ENCODE results near the gene PLPP7. TPM values are rescaled to one million over a fixed set of nuclear protein-coding genes. Genes with fewer than 3 reads are reported as not detected.

PLPP7 gene
- total and polyA plus RNA-seq, 4 donors, result 0.18 to 0.59 (median 0.51) TPM; not detected in 1

- H3K9ac ChIP-seq (ENCODE audit: low read depth in 1 of 2, low read length in 2 of 2), result no peak overlapping the region
- no peak overlapping the region for H3K4me3 ChIP-seq (ENCODE audit: low read depth in 1 of 3, low read length in 3 of 3)
- H3K9me3 ChIP-seq (ENCODE audit: control insufficient read depth in 4 of 4, low read length in 3 of 4), result no peaks in the 10 kb centered on the region
- H3K36me3 ChIP-seq (ENCODE audit: control insufficient read depth in 4 of 4, insufficient read depth in 3 of 4, low read depth in 1 of 4, low read length in 3 of 4), result peaks cover 0 to 2% (median 0%) of the 10 kb centered on the region in 4 donors
- WGBS, result 95% methylated on average over 15 of the region's 15 CpGs
- TF ChIP-seq EGR1 (IDR thresholded peaks at IDR 0.05; ENCODE audit: low read depth in 2 of 2) (no peak), GABPA (IDR thresholded peaks at IDR 0.05 in 1 of 2, conservative IDR thresholded peaks at IDR 0.05 in 1 of 2) (no peak), JUND (IDR thresholded peaks at IDR 0.05) (no peak), FOXA2 (IDR thresholded peaks at IDR 0.05) (no peak), HNF4G (IDR thresholded peaks at IDR 0.05) (no peak), RXRA (IDR thresholded peaks at IDR 0.05) (no peak), MAX (IDR thresholded peaks at IDR 0.05) (no peak)
- no peak overlapping the region for H3K27ac ChIP-seq (ENCODE audit: low read depth in 1 of 2, low read length in 2 of 2)
- H3K4me1 ChIP-seq (ENCODE audit: control insufficient read depth in 4 of 4, insufficient read depth in 4 of 4, low read length in 3 of 4), result peaks cover 0 to 7% (median 2%) of the 10 kb centered on the region in 4 donors
- H3K27me3 ChIP-seq (ENCODE audit: control insufficient read depth in 4 of 4, insufficient read depth in 4 of 4, low read length in 3 of 4), result no peaks in the 10 kb centered on the region
- DNase-seq (ENCODE audit: low spot score), result no peak
These were observed 32.1 kb upstream of the PLPP7 start for GRCh38 chr9:131257266-131258025.

- H3K9ac ChIP-seq (ENCODE audit: low read depth in 1 of 2, low read length in 2 of 2), result no peak overlapping the region
- H3K4me3 ChIP-seq (ENCODE audit: low read depth in 1 of 3, low read length in 3 of 3), result no peak overlapping the region
- H3K27me3 ChIP-seq (ENCODE audit: control insufficient read depth in 4 of 4, insufficient read depth in 4 of 4, low read length in 3 of 4), result no peaks in the 10 kb centered on the region
- TF ChIP-seq RAD21 (IDR thresholded peaks at IDR 0.05), result no peak
- no peak for TF ChIP-seq ATF3 (IDR thresholded peaks at IDR 0.05)
- no peak for TF ChIP-seq EGR1 (IDR thresholded peaks at IDR 0.05; ENCODE audit: low read depth in 2 of 2)
- no peak for TF ChIP-seq YY1 (IDR thresholded peaks at IDR 0.05)
- TF ChIP-seq JUND (IDR thresholded peaks at IDR 0.05), result no peak
- no peak for TF ChIP-seq FOXA1 (IDR thresholded peaks at IDR 0.05)
- TF ChIP-seq HNF4A (conservative IDR thresholded peaks at IDR 0.05), result no peak
- no peak for TF ChIP-seq TAF1 (conservative IDR thresholded peaks at IDR 0.05)
- TF ChIP-seq GABPA (IDR thresholded peaks at IDR 0.05 in 1 of 2, conservative IDR thresholded peaks at IDR 0.05 in 1 of 2), result no peak
- no peak overlapping the region for H3K27ac ChIP-seq (ENCODE audit: low read depth in 1 of 2, low read length in 2 of 2)
- H3K36me3 ChIP-seq (ENCODE audit: control insufficient read depth in 4 of 4, insufficient read depth in 3 of 4, low read depth in 1 of 4, low read length in 3 of 4), result peaks cover 0 to 2% (median 0%) of the 10 kb centered on the region in 4 donors
- 82% methylated on average over 15 of the region's 15 CpGs for WGBS
- DNase-seq (ENCODE audit: low spot score), result no peak
- H3K9me3 ChIP-seq (ENCODE audit: control insufficient read depth in 4 of 4, low read length in 3 of 4), result no peaks in the 10 kb centered on the region
- H3K4me1 ChIP-seq (ENCODE audit: control insufficient read depth in 4 of 4, insufficient read depth in 4 of 4, low read length in 3 of 4), result peaks cover 0 to 7% (median 2%) of the 10 kb centered on the region in 4 donors
These were observed 31.3 kb upstream of the PLPP7 start for GRCh38 chr9:131258186-131258585.

- Histone ChIP-seq H3K4me1 (ENCODE audit: control insufficient read depth in 4 of 4, insufficient read depth in 4 of 4, low read length in 3 of 4) (peaks cover 0 to 7% (median 2%) of the 10 kb centered on the region in 4 donors), H3K9ac (ENCODE audit: low read depth in 1 of 2, low read length in 2 of 2) (no peak overlapping the region), H3K4me3 (ENCODE audit: low read depth in 1 of 3, low read length in 3 of 3) (no peak overlapping the region), H3K9me3 (ENCODE audit: control insufficient read depth in 4 of 4, low read length in 3 of 4) (no peaks in the 10 kb centered on the region), H3K36me3 (ENCODE audit: control insufficient read depth in 4 of 4, insufficient read depth in 3 of 4, low read depth in 1 of 4, low read length in 3 of 4) (peaks cover 0 to 2% (median 0%) of the 10 kb centered on the region in 4 donors), H3K27me3 (ENCODE audit: control insufficient read depth in 4 of 4, insufficient read depth in 4 of 4, low read length in 3 of 4) (no peaks in the 10 kb centered on the region), H3K27ac (ENCODE audit: low read depth in 1 of 2, low read length in 2 of 2) (no peak overlapping the region)
- 85% methylated on average over 25 of the region's 25 CpGs for WGBS
- no peak for TF ChIP-seq EGR1 (IDR thresholded peaks at IDR 0.05; ENCODE audit: low read depth in 2 of 2)
- no peak for TF ChIP-seq ZBTB33 (IDR thresholded peaks at IDR 0.05)
- no peak for TF ChIP-seq GABPA (IDR thresholded peaks at IDR 0.05 in 1 of 2, conservative IDR thresholded peaks at IDR 0.05 in 1 of 2)
- no peak for TF ChIP-seq YY1 (IDR thresholded peaks at IDR 0.05)
- no peak for DNase-seq (ENCODE audit: low spot score)
These were observed 30.7 kb upstream of the PLPP7 start for GRCh38 chr9:131258698-131259431.

All from liver (tissue), 9 donors.